ENCODE results near the gene P3H2. TPM values are rescaled to one million over a fixed set of nuclear protein-coding genes. Genes with fewer than 3 reads are reported as not detected.

P3H2 gene
- total RNA-seq, 1 experiment from 2014 or later = 20.9 TPM

- no peaks in the 10 kb centered on the region for H3K79me2 ChIP-seq (ENCODE audit: low read depth)
- H3K4me2 ChIP-seq = no peak overlapping the region
These were observed 49.9 kb downstream of the P3H2 start for GRCh38 chr3:190070622-190071347.

GRCh38 chr3:190065204-190065603, 55.5 kb downstream of the P3H2 start:
- TF ChIP-seq EZH2 (IDR thresholded peaks at IDR 0.05; ENCODE audit: low read depth) (no peak), CTCF (conservative IDR thresholded peaks at IDR 0.05) (no peak)
- Histone ChIP-seq H3K9me3 (ENCODE audit: insufficient read depth, low read depth) (0 out of 2 replicates have a peak, but pooled peaks cover 3% of the 10 kb centered on the region), H3K4me2 (no peak overlapping the region), H3K4me3 (no peak overlapping the region), H3K36me3 (ENCODE audit: low read depth) (no peaks in the 10 kb centered on the region), H3K27me3 (ENCODE audit: insufficient read depth, low read depth) (no peaks in the 10 kb centered on the region), H3F3A (ENCODE audit: insufficient read depth, low read depth) (0 out of 2 replicates have a peak, but pooled peaks cover 4% of the 10 kb centered on the region), H3K79me2 (ENCODE audit: low read depth) (no peaks in the 10 kb centered on the region), H3K9me2 (ENCODE audit: insufficient read depth) (no peaks in the 10 kb centered on the region), H3K4me1 (replicated peaks; ENCODE audit: insufficient read depth) (peaks cover 7% of the 10 kb centered on the region; the same call in 1 of the 2 replicates), H2AFZ (no peak overlapping the region), H3K27ac (no peak overlapping the region), H4K20me1 (ENCODE audit: insufficient read depth) (no peaks in the 10 kb centered on the region)
- no TSS peak for BruUV-seq (replicated peaks)
- intact Hi-C loops (cut with micrococcal nuclease; ENCODE audit: unreplicated experiment) = no loop called here
- CTCF ChIA-PET = no interaction called here
- DNase-seq = peak in 1 of 2 experiments; percentile 9
- POLR2A ChIA-PET (ENCODE audit: unreplicated experiment) = no interaction called here

More at GRCh38 chr3:190070622-190071347, 49.9 kb downstream of the P3H2 start:
- no TSS peak for BruUV-seq (replicated peaks)
- Histone ChIP-seq H4K20me1 (ENCODE audit: insufficient read depth) (no peaks in the 10 kb centered on the region), H3K4me1 (replicated peaks; ENCODE audit: insufficient read depth) (peaks cover 4% of the 10 kb centered on the region), H3K27ac (no peak overlapping the region), H2AFZ (no peak overlapping the region), H3F3A (ENCODE audit: insufficient read depth, low read depth) (peaks cover 4% of the 10 kb centered on the region; the same call in 1 of the 2 replicates), H3K36me3 (ENCODE audit: low read depth) (no peaks in the 10 kb centered on the region), H3K9me2 (ENCODE audit: insufficient read depth) (no peaks in the 10 kb centered on the region), H3K9me3 (ENCODE audit: insufficient read depth, low read depth) (0 out of 2 replicates have a peak, but pooled peaks cover 3% of the 10 kb centered on the region), H3K27me3 (ENCODE audit: insufficient read depth, low read depth) (no peaks in the 10 kb centered on the region), H3K4me3 (no peak overlapping the region)
- ChIA-PET POLR2A (ENCODE audit: unreplicated experiment) (no interaction called here), CTCF (no interaction called here)
- DNase-seq = peak in 1 of 2 experiments; percentile 71
- intact Hi-C loops (cut with micrococcal nuclease; ENCODE audit: unreplicated experiment) = no loop called here
- TF ChIP-seq CTCF (conservative IDR thresholded peaks at IDR 0.05) = no peak
- TF ChIP-seq EZH2 (IDR thresholded peaks at IDR 0.05; ENCODE audit: low read depth) = no peak

GRCh38 chr3:190064659-190065058, 56.0 kb downstream of the P3H2 start:
- no peak overlapping the region for H3K4me2 ChIP-seq

More at GRCh38 chr3:190064659-190065058, 56.0 kb downstream of the P3H2 start:
- Histone ChIP-seq H3K4me3 (no peak overlapping the region), H3K36me3 (ENCODE audit: low read depth) (no peaks in the 10 kb centered on the region), H3K9me2 (ENCODE audit: insufficient read depth) (no peaks in the 10 kb centered on the region), H3F3A (ENCODE audit: insufficient read depth, low read depth) (0 out of 2 replicates have a peak, but pooled peaks cover 4% of the 10 kb centered on the region), H3K27ac (no peak overlapping the region), H3K79me2 (ENCODE audit: low read depth) (no peaks in the 10 kb centered on the region), H2AFZ (no peak overlapping the region), H3K4me1 (replicated peaks; ENCODE audit: insufficient read depth) (peaks cover 7% of the 10 kb centered on the region; the same call in 1 of the 2 replicates), H3K27me3 (ENCODE audit: insufficient read depth, low read depth) (no peaks in the 10 kb centered on the region), H4K20me1 (ENCODE audit: insufficient read depth) (no peaks in the 10 kb centered on the region), H3K9me3 (ENCODE audit: insufficient read depth, low read depth) (0 out of 2 replicates have a peak, but pooled peaks cover 3% of the 10 kb centered on the region)
- TF ChIP-seq CTCF (conservative IDR thresholded peaks at IDR 0.05) (no peak), EZH2 (IDR thresholded peaks at IDR 0.05; ENCODE audit: low read depth) (no peak)
- DNase-seq = peak in 1 of 2 experiments; percentile 33
- no TSS peak for BruUV-seq (replicated peaks)
- ChIA-PET POLR2A (ENCODE audit: unreplicated experiment) (interaction anchor here (0.7 to 1.1 kb wide), 3 partner anchors 10 to 1404 kb away, joined by 5 to 12 read pairs (median 9); no protein-coding TSS in a partner anchor), CTCF (interaction anchor here (0.5 to 0.7 kb wide), 2 partner anchors 142 to 149 kb away, joined by 4 to 10 read pairs; no protein-coding TSS in a partner anchor)
- intact Hi-C loops (cut with micrococcal nuclease; ENCODE audit: unreplicated experiment) = no loop called here
